ENCODE measurements around the gene SH3BP5.
"Not testable (repeated sequence)": the region's sequence is repeated elsewhere in the genome, so short reads cannot be mapped to it uniquely, and the experiment has no call there.

The SH3BP5 gene

GRCh38 chr3:15359677-15360397 lies 27.5 kb upstream of the SH3BP5 start:
- Histone ChIP-seq H3K27me3 (no peaks in the 10 kb centered on the region), H3K4me3 (no peak overlapping the region), H3K27ac (no peak overlapping the region), H3K36me3 (no peaks in the 10 kb centered on the region), H3K4me1 (peaks cover 0 to 51% (median 24%) of the 10 kb centered on the region in 4 donors), H3K9me3 (no peaks in the 10 kb centered on the region)
- DNase-seq = no peak
- intact Hi-C loops (cut with DNase I; ENCODE audit: low total_unique reads) = no loop called here
- no peak for TF ChIP-seq CTCF (IDR thresholded peaks at IDR 0.05)

GRCh38 chr3:15356651-15357061 lies 24.3 kb upstream of the SH3BP5 start:
- H3K36me3 ChIP-seq; H3K27ac ChIP-seq; H3K9me3 ChIP-seq; H3K4me3 ChIP-seq; intact Hi-C loops (cut with DNase I; ENCODE audit: low total_unique reads); DNase-seq; H3K27me3 ChIP-seq: not testable (repeated sequence)
- H3K4me1 ChIP-seq = peaks cover 0 to 19% (median 9%) of the 10 kb centered on the region in 4 donors

GRCh38 chr3:15356176-15356575 lies 23.8 kb upstream of the SH3BP5 start:
- H3K36me3 ChIP-seq = no peaks in the 10 kb centered on the region
- H3K27ac ChIP-seq = no peak overlapping the region
- intact Hi-C loops (cut with DNase I; ENCODE audit: low total_unique reads) = no loop called here
- H3K4me1 ChIP-seq = peaks cover 0 to 14% (median 5%) of the 10 kb centered on the region in 4 donors
- H3K27me3 ChIP-seq = no peaks in the 10 kb centered on the region
- peaks cover 5 to 11% (median 8%) of the 10 kb centered on the region in 3 donors for H3K9me3 ChIP-seq
- no peak overlapping the region for H3K4me3 ChIP-seq
- TF ChIP-seq CTCF (IDR thresholded peaks at IDR 0.05) = no peak
- DNase-seq = no peak

- TF ChIP-seq CTCF (IDR thresholded peaks at IDR 0.05) = no peak
- H3K27ac ChIP-seq = no peak overlapping the region
- H3K9me3 ChIP-seq = peaks cover 6 to 17% (median 12%) of the 10 kb centered on the region in 3 donors
- intact Hi-C loops (cut with DNase I; ENCODE audit: low total_unique reads) = no loop called here
- peaks cover 0 to 3% (median 0%) of the 10 kb centered on the region in 4 donors for H3K4me1 ChIP-seq
- H3K36me3 ChIP-seq = no peaks in the 10 kb centered on the region
- DNase-seq = no peak
- no peaks in the 10 kb centered on the region for H3K27me3 ChIP-seq
- no peak overlapping the region for H3K4me3 ChIP-seq
Observed at GRCh38 chr3:15355086-15355485, 22.7 kb upstream of the SH3BP5 start.

- no peak for DNase-seq
- Histone ChIP-seq H3K9me3 (peaks cover 6 to 17% (median 12%) of the 10 kb centered on the region in 3 donors), H3K4me3 (no peak overlapping the region), H3K36me3 (no peaks in the 10 kb centered on the region), H3K27ac (no peak overlapping the region), H3K27me3 (no peaks in the 10 kb centered on the region), H3K4me1 (no peaks in the 10 kb centered on the region)
- no peak for TF ChIP-seq CTCF (IDR thresholded peaks at IDR 0.05)
- intact Hi-C loops (cut with DNase I; ENCODE audit: low total_unique reads) = no loop called here
Observed at GRCh38 chr3:15354485-15354884, 22.1 kb upstream of the SH3BP5 start.

GRCh38 chr3:15350141-15350540 lies 17.8 kb upstream of the SH3BP5 start:
- TF ChIP-seq CTCF (IDR thresholded peaks at IDR 0.05) = no peak
- H3K9me3 ChIP-seq = peaks cover 6 to 17% (median 12%) of the 10 kb centered on the region in 3 donors
- no peak for DNase-seq
- intact Hi-C loops (cut with DNase I; ENCODE audit: low total_unique reads) = no loop called here
- no peaks in the 10 kb centered on the region for H3K4me1 ChIP-seq
- no peak overlapping the region for H3K27ac ChIP-seq
- H3K36me3 ChIP-seq = no peaks in the 10 kb centered on the region
- H3K4me3 ChIP-seq = no peak overlapping the region
- H3K27me3 ChIP-seq = no peaks in the 10 kb centered on the region

- H3K27ac ChIP-seq; DNase-seq; H3K4me1 ChIP-seq; H3K36me3 ChIP-seq; intact Hi-C loops (cut with DNase I; ENCODE audit: low total_unique reads); H3K4me3 ChIP-seq; H3K27me3 ChIP-seq: not testable (repeated sequence)
- H3K9me3 ChIP-seq = peaks cover 6 to 17% (median 12%) of the 10 kb centered on the region in 3 donors
Observed at GRCh38 chr3:15349438-15349837, 17.1 kb upstream of the SH3BP5 start.
